GM23338 (cell line): ENCODE measurements around the gene SLC4A4. TPM values are rescaled to one million over a fixed set of nuclear protein-coding genes. Genes with fewer than 3 reads are reported as not detected.

Experiments
- ATAC-seq: fragments of 200-7000 bp; cut with Tn5 transposase; 3 replicates; pipeline ENCODE4 v1.9.1; 2020
- DNase-seq: peaks from one replicate; pipeline ENCODE4 v3.0.0-alpha.2; 2015; ENCODE audit warnings: low spot score
- H2AFZ ChIP-seq: fragments of 200-600 bp; sonication (generic); 2 replicates; pipeline ENCODE4 v1.8.0; 2016; ENCODE audit warnings: antibody characterized with exemption, mild to moderate bottlenecking, moderate library complexity
- H3F3A ChIP-seq: fragments of 200-600 bp; sonication (generic); replicated peaks from 2 replicates; pipeline ENCODE4 v1.8.0; 2017; ENCODE audit warnings: antibody characterized with exemption, mixed run types, low read depth
- H3K27ac ChIP-seq: fragments of 200-600 bp; sonication (generic); 2 replicates; pipeline ENCODE4 v1.6.1; 2016; ENCODE audit warnings: low read depth
- H3K27me3 ChIP-seq: fragments of 200-600 bp; sonication (generic); 2 replicates; pipeline ENCODE4 v1.8.0; 2016; ENCODE audit warnings: mild to moderate bottlenecking, mixed run types, moderate library complexity; ENCODE audit not compliant: insufficient read depth
- H3K36me3 ChIP-seq: fragments of 200-600 bp; sonication (generic); 2 replicates; pipeline ENCODE4 v1.8.0; 2016; ENCODE audit warnings: mild to moderate bottlenecking; ENCODE audit not compliant: insufficient read depth
- H3K4me1 ChIP-seq: fragments of 200-600 bp; sonication (generic); 2 replicates; pipeline ENCODE4 v1.8.0; 2016; ENCODE audit warnings: mild to moderate bottlenecking, moderate library complexity; ENCODE audit not compliant: insufficient read depth
- H3K4me2 ChIP-seq: fragments of 200-600 bp; sonication (generic); 2 replicates; pipeline ENCODE4 v1.7.1; 2017; ENCODE audit warnings: mixed run types
- H3K4me3 ChIP-seq: fragments of 200-600 bp; sonication (generic); 2 replicates; pipeline ENCODE4 v1.6.1; 2016; ENCODE audit warnings: mixed run types
- H3K79me2 ChIP-seq: fragments of 200-600 bp; sonication (generic); replicated peaks from 2 replicates; pipeline ENCODE4 v1.8.0; 2017; ENCODE audit warnings: mild to moderate bottlenecking; ENCODE audit not compliant: insufficient read depth
- H3K9me2 ChIP-seq: fragments of 200-600 bp; sonication (generic); 2 replicates; pipeline ENCODE4 v1.8.0; 2017; ENCODE audit not compliant: insufficient read depth
- H4K20me1 ChIP-seq: fragments of 200-600 bp; sonication (generic); replicated peaks from 2 replicates; pipeline ENCODE4 v1.8.0; 2017; ENCODE audit warnings: mild to moderate bottlenecking; ENCODE audit not compliant: insufficient read depth
- H3K27ac Mint-ChIP-seq: 2 replicates; pipeline ENCODE4 v1.8.0; 2020; ENCODE audit warnings: inconsistent platforms, mild to moderate bottlenecking, moderate library complexity, mixed read lengths
- H3K27me3 Mint-ChIP-seq: 3 replicates; pipeline ENCODE4 v1.8.0; 2022; ENCODE audit warnings: low read depth, mild to moderate bottlenecking, moderate library complexity, mixed read lengths, inconsistent platforms; ENCODE audit not compliant: insufficient read depth, poor library complexity
- H3K36me3 Mint-ChIP-seq: 3 replicates; pipeline ENCODE4 v1.8.0; 2021; ENCODE audit warnings: low read depth, mild to moderate bottlenecking, inconsistent platforms, moderate library complexity, mixed read lengths
- H3K4me1 Mint-ChIP-seq: 3 replicates; pipeline ENCODE4 v1.8.0; 2020; ENCODE audit warnings: mild to moderate bottlenecking, inconsistent platforms, mixed read lengths
- H3K4me3 Mint-ChIP-seq: 3 replicates; pipeline ENCODE4 v1.8.0; 2021; ENCODE audit warnings: moderate library complexity, mild to moderate bottlenecking, inconsistent platforms, mixed read lengths
- H3K9me3 Mint-ChIP-seq: 3 replicates; pipeline ENCODE4 v1.8.0; 2020; ENCODE audit warnings: moderate library complexity, mild to moderate bottlenecking, inconsistent platforms, mixed read lengths
- EZH2 ChIP-seq: fragments of 200-600 bp; sonication (generic); IDR thresholded peaks from one replicate; pipeline ENCODE4 v1.8.0; 2017; ENCODE audit warnings: antibody characterized with exemption, mild to moderate bottlenecking, low read depth; ENCODE audit not compliant: unreplicated experiment
- EZH2phosphoT487 ChIP-seq: fragments of 200-600 bp; sonication (generic); IDR thresholded peaks from one replicate; pipeline ENCODE4 v1.8.1; 2018; ENCODE audit warnings: antibody characterized with exemption; ENCODE audit not compliant: unreplicated experiment
- JUNB ChIP-seq: IDR thresholded peaks from one replicate; pipeline ENCODE4 v1.6.1; 2016; ENCODE audit warnings: antibody characterized with exemption; ENCODE audit not compliant: unreplicated experiment
- POLR2AphosphoS5 ChIP-seq: IDR thresholded peaks from 2 replicates; pipeline ENCODE4 v1.6.1; 2016; ENCODE audit warnings: antibody characterized with exemption, low read depth
- polyA plus RNA-seq: library from polyadenylated mRNA; unstranded; fragments of >200 nt; fragmentation: Nextera tagmentation; extraction: Ambion mirVana; gene quantifications from 2 replicates; pipeline ENCODE4 v1.2.1, GENCODE V29; 2016
- total RNA-seq: library from RNA; depleted of rRNA; stranded (reverse); fragments of >200 nt; shearing (Covaris generic); gene quantifications from 2 replicates; pipeline ENCODE4 v1.2.3, GENCODE V29; 2014
- TF ChIP-seq, protein P1 (sequence below): fragments of 250-450 bp; sonication (Bioruptor Pico); IDR thresholded peaks from 2 replicates; pipeline ENCODE4 v1.5.0; 2020; ENCODE audit warnings: mild to moderate bottlenecking, moderate library complexity
- TF ChIP-seq, protein P2 (sequence below): IDR thresholded peaks from 2 replicates; pipeline ENCODE4 v1.6.1; 2016; ENCODE audit warnings: antibody characterized with exemption

Gene SLC4A4
- total and polyA plus RNA-seq, 2 experiments from 2014 or later = 1.0 to 1.5 TPM

DNA sequence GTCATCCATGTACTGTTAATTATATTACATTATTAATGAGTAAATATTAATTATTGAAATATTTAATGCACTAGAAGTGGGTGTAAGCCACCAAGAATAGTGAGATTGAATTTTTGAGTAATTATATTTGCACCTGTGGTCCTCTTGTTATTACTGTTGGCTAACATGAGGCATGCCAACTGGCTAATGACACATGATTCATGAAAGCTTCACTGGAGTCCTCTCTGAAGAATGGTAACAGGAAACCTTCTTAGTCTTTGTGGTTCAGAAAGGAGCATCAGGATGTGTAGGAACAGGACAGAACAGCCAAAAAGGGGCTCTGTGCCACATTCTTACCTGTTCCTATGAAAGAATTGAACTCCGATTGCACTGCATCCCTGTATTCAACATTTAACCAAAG lies 65.2 kb downstream of the SLC4A4 start:
- Histone ChIP-seq H2AFZ (no peak overlapping the region), H3K4me2 (no peak overlapping the region), H3K27me3 (no peaks in the 10 kb centered on the region), H3K79me2 (no peaks in the 10 kb centered on the region), H3K27ac (no peak overlapping the region), H3K36me3 (peaks cover 3% of the 10 kb centered on the region; the same call in 1 of the 2 replicates), H3F3A (no peaks in the 10 kb centered on the region), H3K4me3 (no peak overlapping the region), H3K9me2 (no peaks in the 10 kb centered on the region), H4K20me1 (no peaks in the 10 kb centered on the region), H3K4me1 (no peaks in the 10 kb centered on the region; the same call in 1 of the 2 replicates)
- no peaks in the 10 kb centered on the region for H3K27me3 Mint-ChIP-seq
- H3K36me3 Mint-ChIP-seq = peaks cover 7% of the 10 kb centered on the region
- H3K4me1 Mint-ChIP-seq = peaks cover 16% of the 10 kb centered on the region
- H3K4me3 Mint-ChIP-seq = no peak overlapping the region
- DNase-seq = no peak
- no peak overlapping the region for H3K27ac Mint-ChIP-seq
- TF ChIP-seq, protein P1, sequence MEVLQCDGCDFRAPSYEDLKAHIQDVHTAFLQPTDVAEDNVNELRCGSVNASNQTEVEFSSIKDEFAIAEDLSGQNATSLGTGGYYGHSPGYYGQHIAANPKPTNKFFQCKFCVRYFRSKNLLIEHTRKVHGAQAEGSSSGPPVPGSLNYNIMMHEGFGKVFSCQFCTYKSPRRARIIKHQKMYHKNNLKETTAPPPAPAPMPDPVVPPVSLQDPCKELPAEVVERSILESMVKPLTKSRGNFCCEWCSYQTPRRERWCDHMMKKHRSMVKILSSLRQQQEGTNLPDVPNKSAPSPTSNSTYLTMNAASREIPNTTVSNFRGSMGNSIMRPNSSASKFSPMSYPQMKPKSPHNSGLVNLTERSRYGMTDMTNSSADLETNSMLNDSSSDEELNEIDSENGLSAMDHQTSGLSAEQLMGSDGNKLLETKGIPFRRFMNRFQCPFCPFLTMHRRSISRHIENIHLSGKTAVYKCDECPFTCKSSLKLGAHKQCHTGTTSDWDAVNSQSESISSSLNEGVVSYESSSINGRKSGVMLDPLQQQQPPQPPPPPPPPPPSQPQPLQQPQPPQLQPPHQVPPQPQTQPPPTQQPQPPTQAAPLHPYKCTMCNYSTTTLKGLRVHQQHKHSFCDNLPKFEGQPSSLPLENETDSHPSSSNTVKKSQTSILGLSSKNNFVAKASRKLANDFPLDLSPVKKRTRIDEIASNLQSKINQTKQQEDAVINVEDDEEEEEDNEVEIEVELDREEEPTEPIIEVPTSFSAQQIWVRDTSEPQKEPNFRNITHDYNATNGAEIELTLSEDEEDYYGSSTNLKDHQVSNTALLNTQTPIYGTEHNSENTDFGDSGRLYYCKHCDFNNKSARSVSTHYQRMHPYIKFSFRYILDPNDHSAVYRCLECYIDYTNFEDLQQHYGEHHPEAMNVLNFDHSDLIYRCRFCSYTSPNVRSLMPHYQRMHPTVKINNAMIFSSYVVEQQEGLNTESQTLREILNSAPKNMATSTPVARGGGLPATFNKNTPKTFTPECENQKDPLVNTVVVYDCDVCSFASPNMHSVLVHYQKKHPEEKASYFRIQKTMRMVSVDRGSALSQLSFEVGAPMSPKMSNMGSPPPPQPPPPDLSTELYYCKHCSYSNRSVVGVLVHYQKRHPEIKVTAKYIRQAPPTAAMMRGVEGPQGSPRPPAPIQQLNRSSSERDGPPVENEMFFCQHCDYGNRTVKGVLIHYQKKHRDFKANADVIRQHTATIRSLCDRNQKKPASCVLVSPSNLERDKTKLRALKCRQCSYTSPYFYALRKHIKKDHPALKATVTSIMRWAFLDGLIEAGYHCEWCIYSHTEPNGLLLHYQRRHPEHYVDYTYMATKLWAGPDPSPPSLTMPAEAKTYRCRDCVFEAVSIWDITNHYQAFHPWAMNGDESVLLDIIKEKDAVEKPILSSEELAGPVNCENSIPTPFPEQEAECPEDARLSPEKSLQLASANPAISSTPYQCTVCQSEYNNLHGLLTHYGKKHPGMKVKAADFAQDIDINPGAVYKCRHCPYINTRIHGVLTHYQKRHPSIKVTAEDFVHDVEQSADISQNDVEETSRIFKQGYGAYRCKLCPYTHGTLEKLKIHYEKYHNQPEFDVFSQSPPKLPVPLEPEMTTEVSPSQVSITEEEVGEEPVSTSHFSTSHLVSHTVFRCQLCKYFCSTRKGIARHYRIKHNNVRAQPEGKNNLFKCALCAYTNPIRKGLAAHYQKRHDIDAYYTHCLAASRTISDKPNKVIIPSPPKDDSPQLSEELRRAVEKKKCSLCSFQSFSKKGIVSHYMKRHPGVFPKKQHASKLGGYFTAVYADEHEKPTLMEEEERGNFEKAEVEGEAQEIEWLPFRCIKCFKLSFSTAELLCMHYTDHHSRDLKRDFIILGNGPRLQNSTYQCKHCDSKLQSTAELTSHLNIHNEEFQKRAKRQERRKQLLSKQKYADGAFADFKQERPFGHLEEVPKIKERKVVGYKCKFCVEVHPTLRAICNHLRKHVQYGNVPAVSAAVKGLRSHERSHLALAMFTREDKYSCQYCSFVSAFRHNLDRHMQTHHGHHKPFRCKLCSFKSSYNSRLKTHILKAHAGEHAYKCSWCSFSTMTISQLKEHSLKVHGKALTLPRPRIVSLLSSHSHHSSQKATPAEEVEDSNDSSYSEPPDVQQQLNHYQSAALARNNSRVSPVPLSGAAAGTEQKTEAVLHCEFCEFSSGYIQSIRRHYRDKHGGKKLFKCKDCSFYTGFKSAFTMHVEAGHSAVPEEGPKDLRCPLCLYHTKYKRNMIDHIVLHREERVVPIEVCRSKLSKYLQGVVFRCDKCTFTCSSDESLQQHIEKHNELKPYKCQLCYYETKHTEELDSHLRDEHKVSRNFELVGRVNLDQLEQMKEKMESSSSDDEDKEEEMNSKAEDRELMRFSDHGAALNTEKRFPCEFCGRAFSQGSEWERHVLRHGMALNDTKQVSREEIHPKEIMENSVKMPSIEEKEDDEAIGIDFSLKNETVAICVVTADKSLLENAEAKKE (CRISPR knock-in tag) = no peak
- TF ChIP-seq, protein P2, sequence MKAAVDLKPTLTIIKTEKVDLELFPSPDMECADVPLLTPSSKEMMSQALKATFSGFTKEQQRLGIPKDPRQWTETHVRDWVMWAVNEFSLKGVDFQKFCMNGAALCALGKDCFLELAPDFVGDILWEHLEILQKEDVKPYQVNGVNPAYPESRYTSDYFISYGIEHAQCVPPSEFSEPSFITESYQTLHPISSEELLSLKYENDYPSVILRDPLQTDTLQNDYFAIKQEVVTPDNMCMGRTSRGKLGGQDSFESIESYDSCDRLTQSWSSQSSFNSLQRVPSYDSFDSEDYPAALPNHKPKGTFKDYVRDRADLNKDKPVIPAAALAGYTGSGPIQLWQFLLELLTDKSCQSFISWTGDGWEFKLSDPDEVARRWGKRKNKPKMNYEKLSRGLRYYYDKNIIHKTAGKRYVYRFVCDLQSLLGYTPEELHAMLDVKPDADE = no peak
- TF ChIP-seq EZH2 = no peak
- TF ChIP-seq EZH2phosphoT487 = no peak
- no peak for TF ChIP-seq JUNB
- no peak for TF ChIP-seq POLR2AphosphoS5
- ATAC-seq = no peak
- H3K9me3 Mint-ChIP-seq = peaks cover 8% of the 10 kb centered on the region
